GM19023 (cell line): ENCODE data around the gene ACSM6.

Experiments
- ATAC-seq: cut with Tn5 transposase; IDR thresholded peaks from one replicate; pipeline ENCODE4 v1.9.1; 2021; ENCODE audit warnings: mild to moderate bottlenecking, moderate library complexity; ENCODE audit not compliant: unreplicated experiment

Gene ACSM6

GRCh38 chr10:95243318-95243617 is 49.2 kb downstream of the ACSM6 start:
- no peak for ATAC-seq

GRCh38 chr10:95244152-95244551 is 50.1 kb downstream of the ACSM6 start:
- no peak for ATAC-seq

- peak; percentile 90 for ATAC-seq
These were observed 51.5 kb downstream of the ACSM6 start for GRCh38 chr10:95245425-95246055.

GRCh38 chr10:95246582-95247051 is 52.6 kb downstream of the ACSM6 start:
- ATAC-seq: no peak

GRCh38 chr10:95247200-95247880 is 53.3 kb downstream of the ACSM6 start:
- ATAC-seq: no peak

GRCh38 chr10:95247881-95248583 is 54.0 kb downstream of the ACSM6 start:
- ATAC-seq: no peak

- no peak for ATAC-seq
These were observed 55.0 kb downstream of the ACSM6 start for GRCh38 chr10:95248989-95249388.

- ATAC-seq: no peak
These were observed 55.4 kb downstream of the ACSM6 start for GRCh38 chr10:95249467-95249866.

GRCh38 chr10:95250856-95251255 is 56.8 kb downstream of the ACSM6 start:
- no peak for ATAC-seq

- no peak for ATAC-seq
These were observed 59.0 kb downstream of the ACSM6 start for GRCh38 chr10:95253007-95253406.

- ATAC-seq: no peak
These were observed 59.6 kb downstream of the ACSM6 start for GRCh38 chr10:95253686-95254085.

GRCh38 chr10:95254629-95255028 is 60.6 kb downstream of the ACSM6 start:
- ATAC-seq: no peak

GRCh38 chr10:95256268-95256667 is 62.2 kb downstream of the ACSM6 start:
- no peak for ATAC-seq

- no peak for ATAC-seq
These were observed 63.8 kb downstream of the ACSM6 start for GRCh38 chr10:95257849-95258248.

- ATAC-seq: peak; percentile 60
These were observed 66.4 kb downstream of the ACSM6 start for GRCh38 chr10:95260397-95260881.

- ATAC-seq: no peak
These were observed 67.0 kb downstream of the ACSM6 start for GRCh38 chr10:95260909-95261552.

- ATAC-seq: no peak
These were observed 67.9 kb downstream of the ACSM6 start for GRCh38 chr10:95261926-95262325.

GRCh38 chr10:95262763-95263518 is 68.9 kb downstream of the ACSM6 start:
- ATAC-seq: no peak

- no peak for ATAC-seq
These were observed 69.8 kb downstream of the ACSM6 start for GRCh38 chr10:95263864-95264226.

- no peak for ATAC-seq
These were observed 70.4 kb downstream of the ACSM6 start for GRCh38 chr10:95264227-95265051.
